Stomach (tissue), 9 donors: ENCODE results near the gene CFAP61. TPM values are rescaled to one million over a fixed set of nuclear protein-coding genes. Genes with fewer than 3 reads are reported as not detected.

Experiments
- DNase-seq, 2 donors: peaks; one replicate each; pipeline versions ENCODE4 v3.0.0 to v3.0.0-alpha.2; 2013 to 2019
- H3K27ac ChIP-seq, 5 donors: fragments of 200-600 bp in 4 of 5; sonication (generic) in 4 of 5; one replicate each; pipeline ENCODE4 v1.5.1; 2013 to 2019; ENCODE audit warnings: mild to moderate bottlenecking in 1 of 5, moderate library complexity in 1 of 5
- H3K27me3 ChIP-seq, 3 donors: fragments of 200-600 bp; sonication (generic); one replicate each; pipeline ENCODE4 v1.5.1; 2017 to 2019; ENCODE audit warnings: mixed run types in 1 of 3
- H3K36me3 ChIP-seq, 4 donors: fragments of 200-600 bp; sonication (generic); 1 replicate in 3 of 4; 2 replicates in 1 of 4; pipeline ENCODE4 v1.5.1; 2016 to 2019
- H3K4me1 ChIP-seq, 4 donors: fragments of 200-600 bp; sonication (generic); one replicate each; pipeline ENCODE4 v1.5.1; 2016 to 2019
- H3K4me3 ChIP-seq, 4 donors: fragments of 200-600 bp; sonication (generic) in 3 of 4; one replicate each; pipeline ENCODE4 v1.5.1; 2016 to 2019; ENCODE audit warnings: mild to moderate bottlenecking in 1 of 4
- H3K9me3 ChIP-seq, 4 donors: fragments of 200-600 bp; sonication (generic); one replicate each; pipeline ENCODE4 v1.5.1; 2016 to 2019
- EP300 ChIP-seq: sonication (generic); formaldehyde crosslinking; IDR thresholded peaks from one replicate; pipeline ENCODE4 v1.6.1; 2017; ENCODE audit warnings: antibody characterized with exemption
- POLR2A ChIP-seq, 4 donors: fragments of 450-650 bp; IDR thresholded peaks; one replicate each; pipeline ENCODE4 v1.6.1; 2016; ENCODE audit warnings: antibody characterized with exemption in 4 of 4, control low read depth in 2 of 4, mild to moderate bottlenecking in 1 of 4, moderate library complexity in 1 of 4
- POLR2AphosphoS5 ChIP-seq, 3 donors: sonication (generic); formaldehyde crosslinking; IDR thresholded peaks; one replicate each; pipeline ENCODE4 v1.6.1; 2016; ENCODE audit warnings: antibody characterized with exemption in 3 of 3
- WGBS, 5 donors: extraction: QIAGEN DNeasy Blood & Tissue Kit in 3 of 5; methylation state at CpG; one replicate each; pipeline versions ENCODE4 v1.1.5 to v1.1.7; 2013 to 2018; 5-methylcytosine and 5-hydroxymethylcytosine counted together
- intact Hi-C: fragments of 100-400 bp; cut with DNase I; formaldehyde crosslinking; loops from one replicate; pipeline ENCODE4 v1.15.1; 2023; ENCODE audit warnings: low total_unique reads
- polyA plus RNA-seq, 3 donors: library from polyadenylated mRNA; stranded (reverse); fragments of 200-250 nt; gene quantifications; one replicate each; pipeline ENCODE4 v1.2.3, GENCODE V29; 2013
- total RNA-seq, 5 donors: library from RNA; depleted of rRNA; stranded (reverse); fragments of >200 nt; gene quantifications; one replicate each; pipeline versions ENCODE4 v1.1.0 to v1.2.3, GENCODE V29; 2014 to 2016
- TF ChIP-seq, protein P1 (sequence below), 7 experiments: fragments of 450-650 bp in 4 of 7; fragments of 200-600 bp in 3 of 7; sonication (generic) in 3 of 7; IDR thresholded peaks; one replicate each; pipeline ENCODE4 v1.5.1; 2016 to 2019; ENCODE audit warnings: antibody characterized with exemption in 7 of 7, control low read depth in 2 of 7, mild to moderate bottlenecking in 1 of 7
- donor health status: healthy with polysubstance abuse.
- donor health status: Bipolar disorder and iron deficiency.
- donor health status: healthy.

The CFAP61 gene
- total and polyA plus RNA-seq, 8 donors: not detected

- 64 to 78% (median 72%) methylated on average over 5 of the region's 5 CpGs for WGBS, 5 donors
- Histone ChIP-seq H3K9me3 (peaks cover 0 to 19% (median 6%) of the 10 kb centered on the region in 4 donors), H3K4me1 (no peaks in the 10 kb centered on the region), H3K36me3 (no peaks in the 10 kb centered on the region), H3K27ac (no peak overlapping the region), H3K4me3 (no peak overlapping the region), H3K27me3 (peaks cover 0 to 16% (median 0%) of the 10 kb centered on the region in 3 donors)
- TF ChIP-seq, protein P1, sequence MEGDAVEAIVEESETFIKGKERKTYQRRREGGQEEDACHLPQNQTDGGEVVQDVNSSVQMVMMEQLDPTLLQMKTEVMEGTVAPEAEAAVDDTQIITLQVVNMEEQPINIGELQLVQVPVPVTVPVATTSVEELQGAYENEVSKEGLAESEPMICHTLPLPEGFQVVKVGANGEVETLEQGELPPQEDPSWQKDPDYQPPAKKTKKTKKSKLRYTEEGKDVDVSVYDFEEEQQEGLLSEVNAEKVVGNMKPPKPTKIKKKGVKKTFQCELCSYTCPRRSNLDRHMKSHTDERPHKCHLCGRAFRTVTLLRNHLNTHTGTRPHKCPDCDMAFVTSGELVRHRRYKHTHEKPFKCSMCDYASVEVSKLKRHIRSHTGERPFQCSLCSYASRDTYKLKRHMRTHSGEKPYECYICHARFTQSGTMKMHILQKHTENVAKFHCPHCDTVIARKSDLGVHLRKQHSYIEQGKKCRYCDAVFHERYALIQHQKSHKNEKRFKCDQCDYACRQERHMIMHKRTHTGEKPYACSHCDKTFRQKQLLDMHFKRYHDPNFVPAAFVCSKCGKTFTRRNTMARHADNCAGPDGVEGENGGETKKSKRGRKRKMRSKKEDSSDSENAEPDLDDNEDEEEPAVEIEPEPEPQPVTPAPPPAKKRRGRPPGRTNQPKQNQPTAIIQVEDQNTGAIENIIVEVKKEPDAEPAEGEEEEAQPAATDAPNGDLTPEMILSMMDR (IDR thresholded peaks at IDR 0.05): no peak
- no peak for TF ChIP-seq POLR2A (IDR thresholded peaks at IDR 0.05)
- TF ChIP-seq POLR2AphosphoS5 (IDR thresholded peaks at IDR 0.05): no peak
- TF ChIP-seq EP300: no peak
- intact Hi-C loops: no loop called here
- no peak for DNase-seq
Measured at GRCh38 chr20:20139403-20139802, 87.1 kb downstream of the CFAP61 start.

DNA sequence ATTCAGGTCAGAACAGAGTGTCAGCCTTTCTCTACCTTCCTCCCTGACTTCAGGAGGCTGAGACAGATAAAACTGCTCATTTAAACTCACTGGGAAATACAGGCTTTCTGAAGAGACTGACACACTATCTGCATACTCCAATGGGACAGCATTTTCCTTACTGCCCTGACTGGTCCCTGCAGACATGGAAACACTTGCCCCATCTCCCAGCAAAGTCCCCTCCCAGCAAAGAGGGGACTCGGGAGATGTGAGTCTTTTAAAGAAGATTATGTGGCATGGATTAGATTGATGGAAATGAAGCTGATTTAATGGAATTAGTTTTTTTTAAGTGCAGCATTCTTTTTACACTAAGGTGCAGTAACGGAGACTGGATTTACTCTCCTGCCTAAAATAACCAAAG is 90.8 kb downstream of the CFAP61 start:
- 54 to 64% (median 59%) methylated on average over 2 of the region's 2 CpGs for WGBS, 5 donors
- H3K27ac ChIP-seq: no peak overlapping the region
- intact Hi-C loops: no loop called here
- H3K9me3 ChIP-seq: peaks cover 0 to 7% (median 0%) of the 10 kb centered on the region in 4 donors
- DNase-seq: no peak
- no peaks in the 10 kb centered on the region for H3K4me1 ChIP-seq
- H3K27me3 ChIP-seq: peaks cover 0 to 16% (median 0%) of the 10 kb centered on the region in 3 donors
- no peak overlapping the region for H3K4me3 ChIP-seq
- TF ChIP-seq, protein P1 (IDR thresholded peaks at IDR 0.05): no peak
- no peak for TF ChIP-seq EP300
- TF ChIP-seq POLR2A (IDR thresholded peaks at IDR 0.05): no peak
- no peak for TF ChIP-seq POLR2AphosphoS5 (IDR thresholded peaks at IDR 0.05)
- no peaks in the 10 kb centered on the region for H3K36me3 ChIP-seq

- TF ChIP-seq POLR2A (IDR thresholded peaks at IDR 0.05): no peak
- TF ChIP-seq, protein P1 (IDR thresholded peaks at IDR 0.05): no peak
- no peak for TF ChIP-seq POLR2AphosphoS5 (IDR thresholded peaks at IDR 0.05)
- no peak for TF ChIP-seq EP300
- Histone ChIP-seq H3K27me3 (peaks cover 0 to 16% (median 0%) of the 10 kb centered on the region in 3 donors), H3K4me3 (no peak overlapping the region), H3K27ac (no peak overlapping the region), H3K9me3 (peaks cover 0 to 7% (median 0%) of the 10 kb centered on the region in 4 donors), H3K36me3 (no peaks in the 10 kb centered on the region), H3K4me1 (no peaks in the 10 kb centered on the region)
- DNase-seq: no peak
- WGBS, 5 donors: 44 to 65% (median 50%) methylated on average over 2 of the region's 2 CpGs
- intact Hi-C loops: no loop called here
Measured at GRCh38 chr20:20143646-20144045, 91.3 kb downstream of the CFAP61 start.

DNA sequence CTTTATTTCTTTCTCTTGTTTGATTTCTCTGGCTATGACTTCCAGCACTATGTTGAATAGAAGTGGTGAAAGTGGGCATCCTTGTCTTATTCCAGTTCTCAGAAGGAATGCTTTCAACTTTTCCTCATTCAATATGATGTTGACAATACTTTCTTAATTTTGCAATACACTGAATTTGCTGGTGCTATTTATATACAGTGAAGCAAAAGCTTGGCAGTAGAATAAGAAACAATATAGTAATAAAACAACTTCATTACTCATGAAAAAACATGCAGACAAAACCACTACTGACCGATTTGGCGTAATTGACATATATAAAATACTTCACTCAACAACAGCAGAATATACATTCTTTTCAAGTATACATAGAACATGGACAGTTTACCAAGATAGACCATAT is 96.4 kb downstream of the CFAP61 start:
- TF ChIP-seq POLR2A (IDR thresholded peaks at IDR 0.05): no peak
- TF ChIP-seq, protein P1 (IDR thresholded peaks at IDR 0.05): no peak
- no peak for TF ChIP-seq EP300
- no peak for TF ChIP-seq POLR2AphosphoS5 (IDR thresholded peaks at IDR 0.05)
- Histone ChIP-seq H3K27ac (no peak overlapping the region), H3K4me1 (no peaks in the 10 kb centered on the region), H3K9me3 (peaks cover 0 to 23% (median 11%) of the 10 kb centered on the region in 4 donors), H3K4me3 (no peak overlapping the region), H3K27me3 (no peaks in the 10 kb centered on the region), H3K36me3 (no peaks in the 10 kb centered on the region)
- intact Hi-C loops: no loop called here
- WGBS, 5 donors: 82 to 97% (median 92%) methylated on average over 2 of the region's 2 CpGs
- DNase-seq: no peak
